GM23338 (cell line): ENCODE data around the gene GM2A. TPM values are rescaled to one million over a fixed set of nuclear protein-coding genes. Genes with fewer than 3 reads are reported as not detected.

ENCODE experiments used
- ATAC-seq: fragments of 200-7000 bp; cut with Tn5 transposase; 3 replicates; pipeline ENCODE4 v1.9.1; 2020
- DNase-seq: peaks from one replicate; pipeline ENCODE4 v3.0.0-alpha.2; 2015; ENCODE audit warnings: low spot score
- H2AFZ ChIP-seq: fragments of 200-600 bp; sonication (generic); 2 replicates; pipeline ENCODE4 v1.8.0; 2016; ENCODE audit warnings: antibody characterized with exemption, mild to moderate bottlenecking, moderate library complexity
- H3F3A ChIP-seq: fragments of 200-600 bp; sonication (generic); replicated peaks from 2 replicates; pipeline ENCODE4 v1.8.0; 2017; ENCODE audit warnings: antibody characterized with exemption, mixed run types, low read depth
- H3K27ac ChIP-seq: fragments of 200-600 bp; sonication (generic); 2 replicates; pipeline ENCODE4 v1.6.1; 2016; ENCODE audit warnings: low read depth
- H3K27me3 ChIP-seq: fragments of 200-600 bp; sonication (generic); 2 replicates; pipeline ENCODE4 v1.8.0; 2016; ENCODE audit warnings: mild to moderate bottlenecking, mixed run types, moderate library complexity; ENCODE audit not compliant: insufficient read depth
- H3K36me3 ChIP-seq: fragments of 200-600 bp; sonication (generic); 2 replicates; pipeline ENCODE4 v1.8.0; 2016; ENCODE audit warnings: mild to moderate bottlenecking; ENCODE audit not compliant: insufficient read depth
- H3K4me1 ChIP-seq: fragments of 200-600 bp; sonication (generic); 2 replicates; pipeline ENCODE4 v1.8.0; 2016; ENCODE audit warnings: mild to moderate bottlenecking, moderate library complexity; ENCODE audit not compliant: insufficient read depth
- H3K4me2 ChIP-seq: fragments of 200-600 bp; sonication (generic); 2 replicates; pipeline ENCODE4 v1.7.1; 2017; ENCODE audit warnings: mixed run types
- H3K4me3 ChIP-seq: fragments of 200-600 bp; sonication (generic); 2 replicates; pipeline ENCODE4 v1.6.1; 2016; ENCODE audit warnings: mixed run types
- H3K79me2 ChIP-seq: fragments of 200-600 bp; sonication (generic); replicated peaks from 2 replicates; pipeline ENCODE4 v1.8.0; 2017; ENCODE audit warnings: mild to moderate bottlenecking; ENCODE audit not compliant: insufficient read depth
- H3K9me2 ChIP-seq: fragments of 200-600 bp; sonication (generic); 2 replicates; pipeline ENCODE4 v1.8.0; 2017; ENCODE audit not compliant: insufficient read depth
- H4K20me1 ChIP-seq: fragments of 200-600 bp; sonication (generic); replicated peaks from 2 replicates; pipeline ENCODE4 v1.8.0; 2017; ENCODE audit warnings: mild to moderate bottlenecking; ENCODE audit not compliant: insufficient read depth
- H3K27ac Mint-ChIP-seq: 2 replicates; pipeline ENCODE4 v1.8.0; 2020; ENCODE audit warnings: inconsistent platforms, mild to moderate bottlenecking, moderate library complexity, mixed read lengths
- H3K27me3 Mint-ChIP-seq: 3 replicates; pipeline ENCODE4 v1.8.0; 2022; ENCODE audit warnings: low read depth, mild to moderate bottlenecking, moderate library complexity, mixed read lengths, inconsistent platforms; ENCODE audit not compliant: insufficient read depth, poor library complexity
- H3K36me3 Mint-ChIP-seq: 3 replicates; pipeline ENCODE4 v1.8.0; 2021; ENCODE audit warnings: low read depth, mild to moderate bottlenecking, inconsistent platforms, moderate library complexity, mixed read lengths
- H3K4me1 Mint-ChIP-seq: 3 replicates; pipeline ENCODE4 v1.8.0; 2020; ENCODE audit warnings: mild to moderate bottlenecking, inconsistent platforms, mixed read lengths
- H3K4me3 Mint-ChIP-seq: 3 replicates; pipeline ENCODE4 v1.8.0; 2021; ENCODE audit warnings: moderate library complexity, mild to moderate bottlenecking, inconsistent platforms, mixed read lengths
- H3K9me3 Mint-ChIP-seq: 3 replicates; pipeline ENCODE4 v1.8.0; 2020; ENCODE audit warnings: moderate library complexity, mild to moderate bottlenecking, inconsistent platforms, mixed read lengths
- CREB1 ChIP-seq: fragments of 250-450 bp; sonication (Bioruptor Pico); IDR thresholded peaks from 2 replicates; pipeline ENCODE4 v1.5.0; 2020; ENCODE audit warnings: low read depth, mild to moderate bottlenecking, moderate library complexity
- EZH2 ChIP-seq: fragments of 200-600 bp; sonication (generic); IDR thresholded peaks from one replicate; pipeline ENCODE4 v1.8.0; 2017; ENCODE audit warnings: antibody characterized with exemption, mild to moderate bottlenecking, low read depth; ENCODE audit not compliant: unreplicated experiment
- JUNB ChIP-seq: IDR thresholded peaks from one replicate; pipeline ENCODE4 v1.6.1; 2016; ENCODE audit warnings: antibody characterized with exemption; ENCODE audit not compliant: unreplicated experiment
- NANOG ChIP-seq: IDR thresholded peaks from 2 replicates; pipeline ENCODE4 v1.6.1; 2016; ENCODE audit warnings: antibody characterized with exemption, borderline replicate concordance
- STAT1 ChIP-seq: IDR thresholded peaks from one replicate; pipeline ENCODE4 v1.6.1; 2016; ENCODE audit warnings: antibody characterized with exemption; ENCODE audit not compliant: unreplicated experiment
- ZNF114 ChIP-seq: fragments of 250-450 bp; sonication (Bioruptor Pico); IDR thresholded peaks from 2 replicates; pipeline ENCODE4 v1.5.0; 2020; ENCODE audit warnings: mild to moderate bottlenecking, moderate library complexity
- polyA plus RNA-seq: library from polyadenylated mRNA; unstranded; fragments of >200 nt; fragmentation: Nextera tagmentation; extraction: Ambion mirVana; gene quantifications from 2 replicates; pipeline ENCODE4 v1.2.1, GENCODE V29; 2016
- total RNA-seq: library from RNA; depleted of rRNA; stranded (reverse); fragments of >200 nt; shearing (Covaris generic); gene quantifications from 2 replicates; pipeline ENCODE4 v1.2.3, GENCODE V29; 2014
- TF ChIP-seq, protein P1 (sequence below): IDR thresholded peaks from one replicate; pipeline ENCODE4 v1.6.1; 2018; ENCODE audit warnings: antibody characterized with exemption; ENCODE audit not compliant: unreplicated experiment
- TF ChIP-seq, protein P2 (sequence below): fragments of 250-450 bp; sonication (Bioruptor Pico); IDR thresholded peaks from 2 replicates; pipeline ENCODE4 v1.5.0; 2020; ENCODE audit warnings: mild to moderate bottlenecking, moderate library complexity
- TF ChIP-seq, protein P3 (sequence below), 2 experiments: fragments of 200-600 bp in 1 of 2; sonication (generic) in 1 of 2; conservative IDR thresholded peaks; 2 replicates each; pipeline versions ENCODE4 v1.5.1 to v1.6.1; 2016 to 2017; ENCODE audit warnings: antibody characterized with exemption in 2 of 2, low read depth in 2 of 2, mild to moderate bottlenecking in 2 of 2, moderate library complexity in 1 of 2
- TF ChIP-seq, protein P4 (sequence below): IDR thresholded peaks from 2 replicates; pipeline ENCODE4 v1.6.1; 2016; ENCODE audit warnings: antibody characterized with exemption

Gene GM2A
- total and polyA plus RNA-seq, 2 experiments from 2014 or later: 9.8 to 27.8 TPM

DNA sequence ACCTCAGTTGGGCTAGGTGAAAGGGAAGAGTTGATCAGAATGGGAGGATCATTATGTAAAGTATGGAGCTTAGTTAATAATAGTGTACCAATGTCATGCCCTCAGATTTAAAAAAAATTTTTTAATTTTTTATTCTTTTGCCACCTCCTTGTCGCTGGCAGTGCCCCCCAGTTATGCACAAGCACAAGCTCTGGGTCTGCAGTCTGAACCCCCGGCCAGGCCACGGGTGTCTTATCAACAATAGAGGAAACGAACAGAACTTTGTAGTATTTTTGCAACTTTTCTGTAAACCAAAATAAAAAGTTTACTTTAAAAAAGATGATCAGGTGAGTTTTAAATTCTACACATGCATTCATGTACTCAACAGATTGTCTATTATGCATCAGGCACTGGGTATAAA lies 1.4 kb upstream of the GM2A start:
- no peaks in the 10 kb centered on the region for H3K36me3 ChIP-seq
- no peaks in the 10 kb centered on the region for H3K36me3 Mint-ChIP-seq
- H3K9me3 Mint-ChIP-seq: no peaks in the 10 kb centered on the region
- peaks cover 10% of the 10 kb centered on the region for H3K27me3 Mint-ChIP-seq
- no peaks in the 10 kb centered on the region for H3K9me2 ChIP-seq
- H3K4me2 ChIP-seq: peak overlapping the region; percentile 81
- TF ChIP-seq NANOG: no peak
- H4K20me1 ChIP-seq: no peaks in the 10 kb centered on the region
- H3K4me1 ChIP-seq: peaks cover 28% of the 10 kb centered on the region
- peaks cover 25% of the 10 kb centered on the region for H3K4me1 Mint-ChIP-seq
- peak overlapping the region; percentile 90; the same call in 2 of the 3 replicates for H3K4me3 Mint-ChIP-seq
- no peaks in the 10 kb centered on the region for H3K27me3 ChIP-seq
- ATAC-seq: no peak
- H2AFZ ChIP-seq: peak overlapping the region; percentile 24; the same call in 1 of the 2 replicates
- H3K4me3 ChIP-seq: peak overlapping the region; percentile 54
- no peak overlapping the region for H3K27ac ChIP-seq
- no peak overlapping the region for H3K27ac Mint-ChIP-seq
- H3F3A ChIP-seq: no peaks in the 10 kb centered on the region
- no peak for DNase-seq
- H3K79me2 ChIP-seq: peaks cover 21% of the 10 kb centered on the region

DNA sequence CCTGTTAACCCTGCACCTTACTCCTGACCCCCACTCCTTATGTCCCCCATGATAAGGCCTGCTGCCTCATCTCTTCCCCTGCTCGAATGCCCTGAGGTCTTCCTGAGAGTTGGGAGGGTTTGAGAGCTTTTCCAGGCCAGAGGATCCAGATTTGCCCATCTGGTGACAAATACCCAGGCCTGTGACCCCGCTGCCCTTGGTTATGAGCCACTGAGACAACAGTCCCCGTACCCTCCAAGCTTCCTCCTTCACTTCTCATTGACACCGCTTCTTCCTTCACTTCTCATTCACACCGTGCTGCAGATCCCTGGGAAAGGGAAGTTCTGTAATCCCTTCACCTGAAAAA lies 593 bp downstream of the GM2A start:
- no peaks in the 10 kb centered on the region for H3F3A ChIP-seq
- no peaks in the 10 kb centered on the region for H3K9me2 ChIP-seq
- DNase-seq (no peak), ATAC-seq (no peak)
- peaks cover 36% of the 10 kb centered on the region for H3K4me1 Mint-ChIP-seq
- H3K4me1 ChIP-seq: peaks cover 28% of the 10 kb centered on the region
- no peaks in the 10 kb centered on the region; the same call in 2 of the 3 replicates for H3K36me3 Mint-ChIP-seq
- H3K36me3 ChIP-seq: no peaks in the 10 kb centered on the region
- H3K27me3 ChIP-seq: no peaks in the 10 kb centered on the region
- peaks cover 21% of the 10 kb centered on the region for H3K79me2 ChIP-seq
- H4K20me1 ChIP-seq: no peaks in the 10 kb centered on the region
- H3K4me2 ChIP-seq: peak overlapping the region; percentile 90
- no peaks in the 10 kb centered on the region for H3K9me3 Mint-ChIP-seq
- H3K27ac Mint-ChIP-seq: peak overlapping the region; percentile 96
- no peak for TF ChIP-seq ZNF114 (CRISPR knock-in tag)
- TF ChIP-seq, protein P1, sequence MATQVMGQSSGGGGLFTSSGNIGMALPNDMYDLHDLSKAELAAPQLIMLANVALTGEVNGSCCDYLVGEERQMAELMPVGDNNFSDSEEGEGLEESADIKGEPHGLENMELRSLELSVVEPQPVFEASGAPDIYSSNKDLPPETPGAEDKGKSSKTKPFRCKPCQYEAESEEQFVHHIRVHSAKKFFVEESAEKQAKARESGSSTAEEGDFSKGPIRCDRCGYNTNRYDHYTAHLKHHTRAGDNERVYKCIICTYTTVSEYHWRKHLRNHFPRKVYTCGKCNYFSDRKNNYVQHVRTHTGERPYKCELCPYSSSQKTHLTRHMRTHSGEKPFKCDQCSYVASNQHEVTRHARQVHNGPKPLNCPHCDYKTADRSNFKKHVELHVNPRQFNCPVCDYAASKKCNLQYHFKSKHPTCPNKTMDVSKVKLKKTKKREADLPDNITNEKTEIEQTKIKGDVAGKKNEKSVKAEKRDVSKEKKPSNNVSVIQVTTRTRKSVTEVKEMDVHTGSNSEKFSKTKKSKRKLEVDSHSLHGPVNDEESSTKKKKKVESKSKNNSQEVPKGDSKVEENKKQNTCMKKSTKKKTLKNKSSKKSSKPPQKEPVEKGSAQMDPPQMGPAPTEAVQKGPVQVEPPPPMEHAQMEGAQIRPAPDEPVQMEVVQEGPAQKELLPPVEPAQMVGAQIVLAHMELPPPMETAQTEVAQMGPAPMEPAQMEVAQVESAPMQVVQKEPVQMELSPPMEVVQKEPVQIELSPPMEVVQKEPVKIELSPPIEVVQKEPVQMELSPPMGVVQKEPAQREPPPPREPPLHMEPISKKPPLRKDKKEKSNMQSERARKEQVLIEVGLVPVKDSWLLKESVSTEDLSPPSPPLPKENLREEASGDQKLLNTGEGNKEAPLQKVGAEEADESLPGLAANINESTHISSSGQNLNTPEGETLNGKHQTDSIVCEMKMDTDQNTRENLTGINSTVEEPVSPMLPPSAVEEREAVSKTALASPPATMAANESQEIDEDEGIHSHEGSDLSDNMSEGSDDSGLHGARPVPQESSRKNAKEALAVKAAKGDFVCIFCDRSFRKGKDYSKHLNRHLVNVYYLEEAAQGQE: no peak
- no peak for TF ChIP-seq CREB1 (CRISPR knock-in tag)
- TF ChIP-seq, protein P2, sequence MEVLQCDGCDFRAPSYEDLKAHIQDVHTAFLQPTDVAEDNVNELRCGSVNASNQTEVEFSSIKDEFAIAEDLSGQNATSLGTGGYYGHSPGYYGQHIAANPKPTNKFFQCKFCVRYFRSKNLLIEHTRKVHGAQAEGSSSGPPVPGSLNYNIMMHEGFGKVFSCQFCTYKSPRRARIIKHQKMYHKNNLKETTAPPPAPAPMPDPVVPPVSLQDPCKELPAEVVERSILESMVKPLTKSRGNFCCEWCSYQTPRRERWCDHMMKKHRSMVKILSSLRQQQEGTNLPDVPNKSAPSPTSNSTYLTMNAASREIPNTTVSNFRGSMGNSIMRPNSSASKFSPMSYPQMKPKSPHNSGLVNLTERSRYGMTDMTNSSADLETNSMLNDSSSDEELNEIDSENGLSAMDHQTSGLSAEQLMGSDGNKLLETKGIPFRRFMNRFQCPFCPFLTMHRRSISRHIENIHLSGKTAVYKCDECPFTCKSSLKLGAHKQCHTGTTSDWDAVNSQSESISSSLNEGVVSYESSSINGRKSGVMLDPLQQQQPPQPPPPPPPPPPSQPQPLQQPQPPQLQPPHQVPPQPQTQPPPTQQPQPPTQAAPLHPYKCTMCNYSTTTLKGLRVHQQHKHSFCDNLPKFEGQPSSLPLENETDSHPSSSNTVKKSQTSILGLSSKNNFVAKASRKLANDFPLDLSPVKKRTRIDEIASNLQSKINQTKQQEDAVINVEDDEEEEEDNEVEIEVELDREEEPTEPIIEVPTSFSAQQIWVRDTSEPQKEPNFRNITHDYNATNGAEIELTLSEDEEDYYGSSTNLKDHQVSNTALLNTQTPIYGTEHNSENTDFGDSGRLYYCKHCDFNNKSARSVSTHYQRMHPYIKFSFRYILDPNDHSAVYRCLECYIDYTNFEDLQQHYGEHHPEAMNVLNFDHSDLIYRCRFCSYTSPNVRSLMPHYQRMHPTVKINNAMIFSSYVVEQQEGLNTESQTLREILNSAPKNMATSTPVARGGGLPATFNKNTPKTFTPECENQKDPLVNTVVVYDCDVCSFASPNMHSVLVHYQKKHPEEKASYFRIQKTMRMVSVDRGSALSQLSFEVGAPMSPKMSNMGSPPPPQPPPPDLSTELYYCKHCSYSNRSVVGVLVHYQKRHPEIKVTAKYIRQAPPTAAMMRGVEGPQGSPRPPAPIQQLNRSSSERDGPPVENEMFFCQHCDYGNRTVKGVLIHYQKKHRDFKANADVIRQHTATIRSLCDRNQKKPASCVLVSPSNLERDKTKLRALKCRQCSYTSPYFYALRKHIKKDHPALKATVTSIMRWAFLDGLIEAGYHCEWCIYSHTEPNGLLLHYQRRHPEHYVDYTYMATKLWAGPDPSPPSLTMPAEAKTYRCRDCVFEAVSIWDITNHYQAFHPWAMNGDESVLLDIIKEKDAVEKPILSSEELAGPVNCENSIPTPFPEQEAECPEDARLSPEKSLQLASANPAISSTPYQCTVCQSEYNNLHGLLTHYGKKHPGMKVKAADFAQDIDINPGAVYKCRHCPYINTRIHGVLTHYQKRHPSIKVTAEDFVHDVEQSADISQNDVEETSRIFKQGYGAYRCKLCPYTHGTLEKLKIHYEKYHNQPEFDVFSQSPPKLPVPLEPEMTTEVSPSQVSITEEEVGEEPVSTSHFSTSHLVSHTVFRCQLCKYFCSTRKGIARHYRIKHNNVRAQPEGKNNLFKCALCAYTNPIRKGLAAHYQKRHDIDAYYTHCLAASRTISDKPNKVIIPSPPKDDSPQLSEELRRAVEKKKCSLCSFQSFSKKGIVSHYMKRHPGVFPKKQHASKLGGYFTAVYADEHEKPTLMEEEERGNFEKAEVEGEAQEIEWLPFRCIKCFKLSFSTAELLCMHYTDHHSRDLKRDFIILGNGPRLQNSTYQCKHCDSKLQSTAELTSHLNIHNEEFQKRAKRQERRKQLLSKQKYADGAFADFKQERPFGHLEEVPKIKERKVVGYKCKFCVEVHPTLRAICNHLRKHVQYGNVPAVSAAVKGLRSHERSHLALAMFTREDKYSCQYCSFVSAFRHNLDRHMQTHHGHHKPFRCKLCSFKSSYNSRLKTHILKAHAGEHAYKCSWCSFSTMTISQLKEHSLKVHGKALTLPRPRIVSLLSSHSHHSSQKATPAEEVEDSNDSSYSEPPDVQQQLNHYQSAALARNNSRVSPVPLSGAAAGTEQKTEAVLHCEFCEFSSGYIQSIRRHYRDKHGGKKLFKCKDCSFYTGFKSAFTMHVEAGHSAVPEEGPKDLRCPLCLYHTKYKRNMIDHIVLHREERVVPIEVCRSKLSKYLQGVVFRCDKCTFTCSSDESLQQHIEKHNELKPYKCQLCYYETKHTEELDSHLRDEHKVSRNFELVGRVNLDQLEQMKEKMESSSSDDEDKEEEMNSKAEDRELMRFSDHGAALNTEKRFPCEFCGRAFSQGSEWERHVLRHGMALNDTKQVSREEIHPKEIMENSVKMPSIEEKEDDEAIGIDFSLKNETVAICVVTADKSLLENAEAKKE (CRISPR knock-in tag): no peak
- TF ChIP-seq JUNB: no peak
- TF ChIP-seq STAT1: no peak
- no peak for TF ChIP-seq EZH2
- TF ChIP-seq, protein P3, sequence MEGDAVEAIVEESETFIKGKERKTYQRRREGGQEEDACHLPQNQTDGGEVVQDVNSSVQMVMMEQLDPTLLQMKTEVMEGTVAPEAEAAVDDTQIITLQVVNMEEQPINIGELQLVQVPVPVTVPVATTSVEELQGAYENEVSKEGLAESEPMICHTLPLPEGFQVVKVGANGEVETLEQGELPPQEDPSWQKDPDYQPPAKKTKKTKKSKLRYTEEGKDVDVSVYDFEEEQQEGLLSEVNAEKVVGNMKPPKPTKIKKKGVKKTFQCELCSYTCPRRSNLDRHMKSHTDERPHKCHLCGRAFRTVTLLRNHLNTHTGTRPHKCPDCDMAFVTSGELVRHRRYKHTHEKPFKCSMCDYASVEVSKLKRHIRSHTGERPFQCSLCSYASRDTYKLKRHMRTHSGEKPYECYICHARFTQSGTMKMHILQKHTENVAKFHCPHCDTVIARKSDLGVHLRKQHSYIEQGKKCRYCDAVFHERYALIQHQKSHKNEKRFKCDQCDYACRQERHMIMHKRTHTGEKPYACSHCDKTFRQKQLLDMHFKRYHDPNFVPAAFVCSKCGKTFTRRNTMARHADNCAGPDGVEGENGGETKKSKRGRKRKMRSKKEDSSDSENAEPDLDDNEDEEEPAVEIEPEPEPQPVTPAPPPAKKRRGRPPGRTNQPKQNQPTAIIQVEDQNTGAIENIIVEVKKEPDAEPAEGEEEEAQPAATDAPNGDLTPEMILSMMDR (conservative IDR thresholded peaks at IDR 0.05; ENCODE audit: low read depth in 2 of 2): no peak
- TF ChIP-seq, protein P4, sequence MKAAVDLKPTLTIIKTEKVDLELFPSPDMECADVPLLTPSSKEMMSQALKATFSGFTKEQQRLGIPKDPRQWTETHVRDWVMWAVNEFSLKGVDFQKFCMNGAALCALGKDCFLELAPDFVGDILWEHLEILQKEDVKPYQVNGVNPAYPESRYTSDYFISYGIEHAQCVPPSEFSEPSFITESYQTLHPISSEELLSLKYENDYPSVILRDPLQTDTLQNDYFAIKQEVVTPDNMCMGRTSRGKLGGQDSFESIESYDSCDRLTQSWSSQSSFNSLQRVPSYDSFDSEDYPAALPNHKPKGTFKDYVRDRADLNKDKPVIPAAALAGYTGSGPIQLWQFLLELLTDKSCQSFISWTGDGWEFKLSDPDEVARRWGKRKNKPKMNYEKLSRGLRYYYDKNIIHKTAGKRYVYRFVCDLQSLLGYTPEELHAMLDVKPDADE: no peak
- H3K27me3 Mint-ChIP-seq: peaks cover 13% of the 10 kb centered on the region
- H3K27ac ChIP-seq: peak overlapping the region; percentile 83; the same call in 1 of the 2 replicates
- peak overlapping the region; percentile 90 for H3K4me3 Mint-ChIP-seq
- H3K4me3 ChIP-seq: peak overlapping the region; percentile 83
- peak overlapping the region; percentile 93 for H2AFZ ChIP-seq
